ENCODE results near the gene LRRC37B.
"Not testable (repeated sequence)": the region's sequence is repeated elsewhere in the genome, so short reads cannot be mapped to it uniquely, and the experiment has no call there.

DNA sequence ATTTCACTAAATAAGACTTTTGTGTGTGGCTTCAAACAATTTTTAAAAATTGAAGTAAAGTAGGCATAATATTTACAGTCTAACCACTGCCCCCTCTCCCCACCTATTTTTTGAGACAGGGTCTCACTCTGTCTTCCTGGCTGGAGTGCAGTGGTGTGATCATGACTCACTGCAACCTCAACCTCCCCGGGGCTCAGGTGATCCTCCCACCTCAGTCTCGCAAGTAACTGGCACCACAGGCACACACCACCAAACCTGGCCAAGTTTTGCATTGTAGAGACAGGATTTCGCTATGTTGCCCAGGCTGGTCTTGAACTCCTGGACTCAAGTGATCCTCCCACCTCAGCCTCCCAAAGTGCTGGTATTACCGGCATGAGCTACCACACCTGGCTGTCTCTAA, 47.8 kb downstream of the LRRC37B start:
- not testable (repeated sequence) for TF ChIP-seq FOXM1 (IDR thresholded peaks at IDR 0.05; ENCODE audit: borderline replicate concordance); ELF4 (IDR thresholded peaks at IDR 0.05); HDGF (IDR thresholded peaks at IDR 0.05; ENCODE audit: borderline replicate concordance); NFRKB (IDR thresholded peaks at IDR 0.05); L3MBTL2 (conservative IDR thresholded peaks at IDR 0.05); FOXK2 (IDR thresholded peaks at IDR 0.05); ARNT (IDR thresholded peaks at IDR 0.05); BHLHE40 (IDR thresholded peaks at IDR 0.05; ENCODE audit: borderline replicate concordance); SUZ12 (IDR thresholded peaks at IDR 0.05); CTBP1 (IDR thresholded peaks at IDR 0.05; ENCODE audit: borderline replicate concordance); FOXA1 (IDR thresholded peaks at IDR 0.05); TARDBP (IDR thresholded peaks at IDR 0.05); ZNF384 (IDR thresholded peaks at IDR 0.05)
- TF ChIP-seq, protein P1, sequence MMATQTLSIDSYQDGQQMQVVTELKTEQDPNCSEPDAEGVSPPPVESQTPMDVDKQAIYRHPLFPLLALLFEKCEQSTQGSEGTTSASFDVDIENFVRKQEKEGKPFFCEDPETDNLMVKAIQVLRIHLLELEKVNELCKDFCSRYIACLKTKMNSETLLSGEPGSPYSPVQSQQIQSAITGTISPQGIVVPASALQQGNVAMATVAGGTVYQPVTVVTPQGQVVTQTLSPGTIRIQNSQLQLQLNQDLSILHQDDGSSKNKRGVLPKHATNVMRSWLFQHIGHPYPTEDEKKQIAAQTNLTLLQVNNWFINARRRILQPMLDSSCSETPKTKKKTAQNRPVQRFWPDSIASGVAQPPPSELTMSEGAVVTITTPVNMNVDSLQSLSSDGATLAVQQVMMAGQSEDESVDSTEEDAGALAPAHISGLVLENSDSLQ (IDR thresholded peaks at IDR 0.05): not testable (repeated sequence)

Data from HEK293T (cell line).